ENCODE measurements around the gene SCNN1A.

SCNN1A gene

GRCh38 chr12:6323995-6324711 lies 51.2 kb downstream of the SCNN1A start:
- DNase-seq (ENCODE audit: low read depth, low spot score): no peak
- peak overlapping the region; percentile 41 for H3K27ac ChIP-seq

- H3K27ac ChIP-seq: peak overlapping the region; percentile 41
- DNase-seq (ENCODE audit: low read depth, low spot score): peak; percentile 45
Measured at GRCh38 chr12:6323340-6323994, 51.9 kb downstream of the SCNN1A start.

GRCh38 chr12:6322969-6323339 lies 52.4 kb downstream of the SCNN1A start:
- peak overlapping the region; percentile 41 for H3K27ac ChIP-seq
- no peak for DNase-seq (ENCODE audit: low read depth, low spot score)

DNA sequence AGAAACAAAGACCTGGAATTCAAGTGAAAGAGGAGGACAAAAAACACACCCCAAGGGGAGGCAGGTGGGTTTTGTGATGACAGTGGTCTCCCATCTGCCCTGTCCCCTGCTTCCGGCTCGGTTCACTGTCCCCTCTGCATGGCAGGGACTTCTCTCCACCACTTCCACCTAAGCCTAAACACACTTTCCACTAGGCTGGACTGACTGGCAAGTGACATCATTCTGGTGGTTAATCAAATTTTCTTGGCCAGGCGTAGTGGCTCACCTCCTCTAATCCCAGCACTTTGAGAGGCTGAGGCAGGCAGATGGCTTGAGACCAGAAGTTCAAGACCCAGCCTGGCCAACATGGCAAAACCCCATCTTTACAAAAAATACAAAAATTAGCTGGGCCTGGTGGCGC lies 53.0 kb downstream of the SCNN1A start:
- H3K27ac ChIP-seq: peak overlapping the region; percentile 41
- DNase-seq (ENCODE audit: low read depth, low spot score): no peak

DNA sequence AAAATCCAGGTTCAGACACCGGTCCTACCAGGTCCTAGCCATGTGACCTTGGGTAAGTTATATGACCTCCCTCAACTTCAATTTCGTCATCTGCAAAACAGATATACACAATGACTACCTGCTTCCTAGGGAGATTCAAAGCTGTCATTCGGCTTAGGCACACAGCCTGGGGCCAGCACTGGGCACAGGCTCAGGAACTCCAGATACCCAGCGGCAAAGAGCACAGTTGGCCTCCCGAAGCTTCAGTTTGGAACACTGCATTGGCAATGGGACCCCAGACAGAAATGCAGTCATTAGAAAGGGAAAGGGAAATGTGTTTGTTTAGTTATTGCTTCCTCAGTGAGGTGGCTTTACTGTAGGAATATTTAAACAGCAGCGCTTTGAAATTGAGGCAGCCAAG lies 53.5 kb downstream of the SCNN1A start:
- peak overlapping the region; percentile 41 for H3K27ac ChIP-seq
- DNase-seq (ENCODE audit: low read depth, low spot score): no peak

- DNase-seq (ENCODE audit: low read depth, low spot score): no peak
- H3K27ac ChIP-seq: no peak overlapping the region
Measured at GRCh38 chr12:6319446-6319845, 55.9 kb downstream of the SCNN1A start.

- no peak for DNase-seq (ENCODE audit: low read depth, low spot score)
- no peak overlapping the region for H3K27ac ChIP-seq
Measured at GRCh38 chr12:6318440-6318879, 56.9 kb downstream of the SCNN1A start.

DNA sequence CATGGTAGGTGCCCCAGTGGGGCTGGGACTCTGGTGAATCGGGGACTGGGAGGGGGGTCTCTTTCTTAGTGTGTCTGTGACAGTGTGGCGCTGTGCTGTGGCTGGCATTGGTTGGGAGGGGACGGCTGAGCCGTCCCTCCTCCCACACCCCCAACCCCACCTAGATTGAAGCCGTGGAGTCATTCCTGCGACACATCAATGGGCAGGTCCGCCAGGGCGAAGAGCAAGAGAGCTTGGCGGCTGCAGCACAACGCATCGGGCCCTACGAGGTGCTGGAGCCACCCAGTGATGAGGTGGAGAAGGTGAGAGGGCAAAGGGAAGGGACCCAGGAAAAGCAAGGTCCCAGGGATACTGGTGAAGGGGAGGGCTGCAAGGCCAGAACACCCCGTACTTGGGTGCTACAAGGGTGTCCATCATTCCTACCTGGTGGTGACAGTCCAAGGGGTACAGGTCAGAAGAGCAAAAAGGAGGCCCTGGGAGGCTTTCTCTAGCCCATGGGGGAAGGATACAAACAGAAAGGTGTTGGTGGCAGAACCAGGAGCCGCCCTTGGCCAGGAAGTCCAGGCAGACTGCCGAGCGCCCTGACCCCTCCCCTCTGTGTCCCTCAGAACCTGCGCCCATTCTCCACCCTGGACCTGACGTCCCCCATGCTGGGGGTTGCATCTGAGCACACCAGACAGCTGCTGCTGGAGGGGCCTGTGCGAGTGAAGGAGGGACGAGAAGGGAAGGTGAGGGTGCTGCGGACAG lies 57.5 kb downstream of the SCNN1A start:
- H3K27ac ChIP-seq: no peak overlapping the region
- DNase-seq (ENCODE audit: low read depth, low spot score): no peak

- no peak overlapping the region for H3K27ac ChIP-seq
Measured at GRCh38 chr12:6316921-6317692, 58.3 kb downstream of the SCNN1A start.

DNA sequence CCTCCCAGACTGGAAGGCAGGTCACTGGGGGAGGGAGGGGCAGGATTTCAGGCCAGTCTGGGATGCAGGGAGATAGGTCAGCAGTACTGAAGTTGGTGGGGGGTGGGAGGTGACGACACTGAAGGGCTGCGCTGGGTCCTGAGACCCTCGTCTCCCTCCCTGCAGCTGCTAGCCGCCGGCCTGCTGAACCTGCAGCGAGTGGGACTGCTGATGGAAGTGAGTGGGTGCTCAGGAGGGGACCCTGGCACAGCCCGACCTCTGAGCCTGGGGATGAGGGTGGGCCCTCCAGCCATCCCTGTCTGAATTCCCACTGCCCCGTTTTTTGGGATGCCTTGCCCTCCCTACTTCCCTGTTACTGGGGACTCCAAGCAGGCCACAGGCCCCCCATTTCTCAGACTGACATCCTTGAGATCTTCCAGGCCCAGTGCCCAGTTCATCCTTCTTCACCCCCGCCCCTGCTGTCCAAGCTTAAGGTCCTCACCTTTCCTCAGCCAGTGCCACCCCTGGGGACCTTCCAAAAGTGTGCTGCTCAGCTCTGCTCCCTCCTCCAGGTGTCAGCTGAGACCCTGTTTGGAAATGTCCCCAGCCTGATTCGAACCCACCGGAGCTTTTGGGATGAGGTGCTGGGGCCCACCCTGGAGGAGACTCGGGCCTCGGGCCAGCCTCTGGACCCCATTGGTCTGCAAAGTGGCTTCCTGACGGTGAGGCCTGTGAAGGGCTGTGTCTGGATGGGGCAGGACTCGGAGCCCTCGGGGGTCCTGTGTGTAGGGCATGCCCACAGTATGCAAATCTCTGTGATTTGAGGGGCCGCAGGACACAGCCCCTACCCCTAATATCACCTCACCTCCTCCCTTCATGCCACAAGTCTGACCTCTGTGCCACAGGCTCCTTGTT lies 59.4 kb downstream of the SCNN1A start:
- H3K27ac ChIP-seq: no peak overlapping the region
- DNase-seq (ENCODE audit: low read depth, low spot score): no peak

More at GRCh38 chr12:6316921-6317692, 58.3 kb downstream of the SCNN1A start:
- DNase-seq (ENCODE audit: low read depth, low spot score): no peak

DNA sequence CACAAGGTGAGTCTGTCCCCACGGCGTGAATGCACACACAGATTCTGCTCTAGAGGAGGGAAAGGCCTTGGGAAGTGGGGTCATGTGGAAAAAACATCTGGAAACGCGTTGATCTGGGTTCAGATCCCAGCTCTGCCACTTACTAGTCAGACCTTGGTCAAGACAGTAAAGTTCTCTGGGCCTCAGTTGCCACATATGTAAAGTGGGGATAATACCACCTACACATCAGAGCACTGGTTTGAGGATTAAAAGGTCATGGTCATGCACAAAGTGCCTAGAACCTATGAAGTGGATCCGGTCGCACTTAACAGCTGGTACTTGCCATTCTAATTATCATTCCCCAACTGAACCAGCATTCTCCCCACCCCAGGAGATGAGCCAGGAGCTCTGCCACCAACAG lies 60.2 kb downstream of the SCNN1A start:
- DNase-seq (ENCODE audit: low read depth, low spot score): no peak
- no peak overlapping the region for H3K27ac ChIP-seq

DNA sequence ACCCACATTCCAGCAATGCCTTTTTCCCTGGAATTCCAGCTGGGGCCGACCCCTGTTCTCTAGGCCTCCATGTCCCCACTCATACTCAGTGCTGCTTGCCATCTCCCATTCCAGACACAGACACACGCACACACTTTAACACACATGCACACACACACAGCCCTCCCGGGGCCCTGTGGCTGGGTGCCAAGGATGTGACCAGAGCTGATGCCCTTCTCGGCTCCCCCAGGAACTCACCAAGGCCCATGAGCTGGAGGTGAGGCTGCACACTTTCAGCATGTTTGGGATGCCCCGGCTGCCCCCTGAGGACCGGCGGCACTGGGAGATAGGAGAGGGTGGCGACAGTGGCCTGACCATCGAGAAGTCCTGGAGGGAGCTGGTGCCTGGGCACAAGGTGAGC lies 60.6 kb downstream of the SCNN1A start:
- no peak overlapping the region for H3K27ac ChIP-seq
- DNase-seq (ENCODE audit: low read depth, low spot score): no peak

GRCh38 chr12:6313326-6313940 lies 61.9 kb downstream of the SCNN1A start:
- DNase-seq (ENCODE audit: low read depth, low spot score): no peak
- peak overlapping the region; percentile 87 for H3K27ac ChIP-seq

DNA sequence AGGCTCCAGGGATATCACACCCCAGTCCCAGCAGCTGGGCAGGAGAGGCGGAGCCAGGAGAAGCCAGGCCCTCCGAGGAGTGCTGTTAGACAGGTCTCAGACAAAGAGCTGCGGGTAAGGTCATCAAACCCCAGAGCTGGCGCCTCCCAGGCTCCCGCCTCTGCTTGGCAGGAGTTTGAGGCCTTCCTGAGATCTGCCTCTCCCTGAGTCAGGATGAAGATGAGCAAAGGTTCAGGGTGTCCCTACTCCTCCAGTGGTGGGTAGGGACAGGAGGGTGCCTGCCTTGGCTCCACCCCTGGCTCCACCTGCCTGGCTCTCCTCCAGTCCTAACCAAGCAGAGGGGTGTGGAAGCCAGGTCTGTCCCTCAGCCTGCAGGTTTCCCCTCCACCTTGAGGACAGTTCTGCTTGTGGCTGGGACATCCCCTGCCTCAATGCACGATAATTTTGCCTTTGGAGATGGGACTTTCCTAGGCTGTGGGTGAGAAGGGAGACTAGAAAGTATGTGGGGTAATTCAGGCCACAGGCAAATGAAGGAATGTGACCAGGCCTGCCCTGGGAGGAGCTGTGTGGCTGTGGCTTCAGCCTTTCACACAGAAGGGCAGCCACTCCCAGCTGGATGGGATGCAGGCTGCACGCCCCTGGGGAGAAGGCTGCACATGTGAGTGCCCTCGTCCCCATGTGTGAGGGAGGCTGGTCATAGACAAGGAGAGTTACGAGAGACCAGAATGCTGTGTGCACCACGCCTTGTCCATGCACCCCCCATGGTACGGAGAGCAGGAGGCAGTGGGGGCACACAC lies 62.6 kb downstream of the SCNN1A start:
- DNase-seq (ENCODE audit: low read depth, low spot score): peak; percentile 76
- peak overlapping the region; percentile 87 for H3K27ac ChIP-seq

DNA sequence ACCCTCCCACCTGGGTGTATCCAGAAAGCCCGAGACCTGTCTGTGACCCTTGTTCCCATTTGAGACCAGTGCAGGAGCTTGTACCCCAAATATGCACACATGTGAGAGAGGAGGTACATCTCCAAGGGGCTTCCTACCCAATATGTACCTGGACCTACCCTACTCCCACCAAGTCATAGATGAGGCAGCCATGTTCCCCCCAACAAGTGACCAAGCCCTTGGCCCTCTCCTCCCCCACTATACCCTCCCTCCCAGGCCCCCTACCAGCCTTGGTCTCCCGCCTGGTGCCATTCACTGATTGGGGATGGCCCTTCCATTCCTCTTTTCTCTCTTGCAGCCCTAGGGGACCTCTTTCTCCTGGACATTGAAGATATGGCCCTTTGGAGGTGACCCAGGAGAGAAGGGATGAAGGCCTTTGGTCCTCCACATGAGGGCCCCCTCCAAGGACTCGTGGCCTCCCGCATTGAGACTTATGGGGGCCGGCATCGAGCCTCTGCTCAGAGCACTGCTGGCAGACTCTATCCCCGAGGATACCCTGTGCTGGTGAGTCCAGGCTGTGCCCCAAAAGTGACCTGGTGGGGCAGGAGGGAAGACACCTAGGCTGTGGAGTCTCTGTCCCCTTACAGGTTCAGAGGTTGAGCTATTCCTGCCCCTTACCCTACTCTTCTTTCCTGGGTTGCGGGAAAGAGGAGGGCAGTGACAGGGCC lies 63.4 kb downstream of the SCNN1A start:
- H3K27ac ChIP-seq: peak overlapping the region; percentile 87

DNA sequence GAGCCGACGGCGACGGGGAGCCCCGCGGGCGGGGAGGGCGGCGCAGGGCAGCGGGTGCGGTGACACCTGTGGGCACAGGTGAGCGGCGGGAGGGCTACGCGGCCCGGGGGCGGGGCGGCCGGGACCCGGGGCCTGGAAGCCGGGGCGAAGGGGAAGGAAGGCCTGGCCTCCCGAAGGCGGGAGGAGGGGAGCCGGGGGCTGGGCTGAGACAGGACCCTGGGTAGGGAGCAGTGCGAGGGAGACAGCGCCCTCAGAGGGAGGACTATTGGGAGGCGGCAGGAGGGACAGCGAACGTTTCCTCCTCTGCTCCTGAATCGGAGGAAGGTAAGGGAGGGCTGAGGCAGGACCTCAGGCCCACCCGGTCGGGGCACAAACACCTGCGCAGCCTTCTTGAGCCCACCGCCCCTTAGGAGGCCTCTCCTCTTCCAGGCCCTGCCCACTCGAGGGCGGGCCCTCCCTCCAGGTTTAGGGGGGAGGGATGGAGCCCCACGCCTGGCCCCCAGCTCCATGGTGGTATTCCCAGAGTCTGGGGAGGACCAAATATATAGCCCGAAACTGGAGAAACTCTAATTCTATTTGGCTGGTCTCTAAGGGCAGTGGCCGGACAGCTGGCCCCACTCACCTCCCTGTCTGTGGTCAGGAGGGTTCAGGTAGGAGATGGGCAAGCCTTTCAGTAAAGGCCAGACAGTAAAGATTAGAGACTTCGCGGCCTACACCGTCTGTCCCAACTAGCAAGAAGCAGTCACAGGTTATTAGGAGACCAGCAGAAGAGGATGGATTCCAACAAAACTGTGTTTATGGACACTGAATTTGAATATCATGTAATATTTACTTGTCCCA lies 64.4 kb downstream of the SCNN1A start:
- H3K27ac ChIP-seq: peak overlapping the region; percentile 87
- DNase-seq (ENCODE audit: low read depth, low spot score): no peak

More for the DNA sequence above, 63.4 kb downstream of the SCNN1A start:
- no peak for DNase-seq (ENCODE audit: low read depth, low spot score)

DNA sequence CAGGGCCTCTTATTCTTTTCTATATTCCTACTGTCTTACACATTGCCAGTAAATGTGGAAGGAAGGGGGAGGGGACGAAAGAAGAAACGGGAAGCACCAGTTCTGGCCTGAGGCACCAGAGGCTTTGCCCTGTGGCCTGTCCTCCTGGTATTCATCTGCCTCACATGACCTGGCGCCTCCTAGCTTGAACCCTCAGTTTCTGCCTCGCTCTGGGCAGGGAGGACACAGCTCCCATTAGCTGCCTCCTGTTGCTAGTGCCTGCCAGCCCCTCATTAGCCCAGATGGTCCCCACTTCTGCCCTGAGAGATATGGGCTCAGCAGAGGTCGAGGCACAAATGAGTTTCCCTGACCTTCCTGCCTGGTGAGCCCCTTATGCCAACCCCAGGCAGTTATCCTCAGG lies 67.8 kb downstream of the SCNN1A start:
- DNase-seq (ENCODE audit: low read depth, low spot score): no peak
- H3K27ac ChIP-seq: no peak overlapping the region
